Superior temporal gyrus (tissue), 1 donor: Measurements from ENCODE around the gene GORASP1.

Source experiments
- DNase-seq: peaks from one replicate; pipeline ENCODE4 v3.0.0-alpha.2; 2016; ENCODE audit errors: extremely low spot score

Gene GORASP1

DNA sequence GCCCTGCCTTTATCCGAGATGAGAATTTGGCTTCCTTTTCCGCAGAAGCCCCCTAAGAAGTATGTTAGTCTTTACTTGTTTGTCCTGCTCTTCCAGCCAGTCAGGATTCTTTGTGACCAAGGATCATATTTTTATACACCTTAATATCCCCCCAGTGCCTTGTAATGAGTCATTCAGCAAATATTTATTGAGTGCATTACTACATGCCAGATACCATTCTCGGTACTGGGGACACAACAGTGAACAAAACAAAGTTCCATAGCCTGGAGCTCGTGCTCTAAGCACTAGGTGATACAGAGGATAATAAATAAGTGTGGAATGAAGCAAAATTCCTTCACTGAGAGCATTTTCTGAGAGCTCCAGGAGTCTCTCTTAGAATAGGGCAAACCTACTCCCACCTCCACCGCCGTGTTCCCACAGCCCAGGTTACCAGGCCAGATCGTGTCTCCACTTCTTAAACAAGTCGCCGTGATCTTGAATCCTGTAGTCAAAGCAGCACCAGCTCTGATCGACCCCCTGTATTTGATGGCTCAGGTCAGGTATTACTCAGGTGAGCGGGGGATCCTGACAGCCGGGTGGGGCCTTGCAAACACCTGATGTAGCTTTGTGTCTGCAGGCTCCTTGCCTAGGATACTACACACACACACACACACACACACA lies 18.5 kb upstream of the GORASP1 start:
- no peak for DNase-seq

GRCh38 chr3:39124876-39125840 lies 17.7 kb upstream of the GORASP1 start:
- DNase-seq = no peak

DNA sequence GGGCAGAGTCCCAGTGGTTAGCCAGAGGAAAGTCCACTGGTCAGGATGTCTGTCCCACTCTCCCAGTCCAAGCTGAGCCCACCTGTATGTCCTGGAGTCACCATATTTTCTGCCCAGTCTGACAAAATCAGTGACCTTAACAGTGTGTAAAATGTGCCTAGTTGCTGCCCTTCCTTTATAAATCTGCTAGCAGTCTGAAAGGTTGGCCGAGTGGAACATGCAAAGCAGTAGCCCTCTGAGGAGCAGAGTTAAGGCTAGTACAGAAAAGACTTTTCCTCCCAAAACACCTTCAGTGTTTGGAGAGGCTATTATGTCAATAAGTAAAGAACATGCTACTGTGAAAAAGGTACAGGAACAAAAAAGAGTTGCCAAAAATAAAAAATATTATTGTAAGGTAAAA lies 15.4 kb upstream of the GORASP1 start:
- DNase-seq = no peak

DNA sequence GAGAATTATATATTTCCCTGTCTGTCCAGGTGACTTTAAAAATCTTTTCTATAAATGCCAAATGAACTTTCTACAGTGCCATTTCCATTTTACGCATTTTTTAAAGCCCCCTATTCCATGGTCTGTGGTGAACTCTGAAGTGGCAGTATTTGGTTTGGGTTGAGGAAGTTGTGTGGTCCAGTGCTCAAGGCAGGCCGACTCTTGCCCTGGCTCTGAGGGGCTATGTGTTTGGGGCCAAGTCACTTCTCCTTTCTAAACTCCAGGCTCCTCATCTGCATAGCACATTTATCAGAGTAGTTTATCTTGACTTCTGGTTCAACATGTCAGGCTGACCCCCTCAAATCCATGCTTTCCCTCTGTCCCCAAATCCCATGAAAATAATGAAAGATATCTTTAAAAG lies 14.2 kb upstream of the GORASP1 start:
- DNase-seq = no peak

GRCh38 chr3:39118931-39119660 lies 11.7 kb upstream of the GORASP1 start:
- no peak for DNase-seq

DNA sequence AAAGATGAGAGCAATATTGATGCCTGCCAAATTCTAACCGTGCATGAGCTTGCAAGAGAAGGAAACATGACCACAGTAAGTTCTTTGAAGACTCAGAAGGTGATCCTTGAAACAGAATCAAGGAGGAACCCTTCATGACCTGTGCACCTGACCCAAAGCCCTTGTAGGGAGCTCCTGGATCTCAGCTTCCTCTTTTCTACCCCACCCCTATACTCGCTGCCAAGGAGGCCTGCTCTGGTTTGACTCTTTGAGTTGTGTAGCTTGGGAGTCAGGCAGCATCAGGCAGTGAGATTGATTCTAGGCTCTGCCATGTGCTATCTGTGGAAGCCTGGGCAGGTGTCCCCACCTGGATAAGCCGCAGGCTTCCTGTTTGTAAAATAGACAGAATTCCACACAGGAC lies 10.7 kb upstream of the GORASP1 start:
- no peak for DNase-seq

DNA sequence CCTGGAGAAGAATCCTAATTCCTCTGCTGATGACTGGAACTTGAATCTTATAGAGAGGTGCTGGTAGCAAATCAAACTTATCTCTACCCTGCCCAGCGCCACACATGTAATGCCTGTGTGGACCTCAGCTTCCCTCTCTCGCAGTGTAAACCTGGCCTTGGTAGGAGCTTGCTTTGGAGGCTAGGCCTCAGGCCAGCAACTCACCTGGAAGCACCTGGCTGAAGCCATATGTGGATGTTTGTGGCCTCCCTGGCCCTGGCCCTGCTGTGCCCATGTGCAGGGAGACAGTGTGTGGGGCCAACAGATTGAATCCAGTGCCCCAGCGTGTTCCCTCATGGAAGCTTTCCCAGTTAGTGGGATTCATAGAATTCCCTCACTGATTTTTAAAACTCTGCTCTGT lies 8.4 kb upstream of the GORASP1 start:
- no peak for DNase-seq

GRCh38 chr3:39114456-39114855 lies 7.0 kb upstream of the GORASP1 start:
- DNase-seq = no peak

GRCh38 chr3:39113291-39113690 lies 5.9 kb upstream of the GORASP1 start:
- no peak for DNase-seq

GRCh38 chr3:39112535-39112934 lies 5.1 kb upstream of the GORASP1 start:
- no peak for DNase-seq

DNA sequence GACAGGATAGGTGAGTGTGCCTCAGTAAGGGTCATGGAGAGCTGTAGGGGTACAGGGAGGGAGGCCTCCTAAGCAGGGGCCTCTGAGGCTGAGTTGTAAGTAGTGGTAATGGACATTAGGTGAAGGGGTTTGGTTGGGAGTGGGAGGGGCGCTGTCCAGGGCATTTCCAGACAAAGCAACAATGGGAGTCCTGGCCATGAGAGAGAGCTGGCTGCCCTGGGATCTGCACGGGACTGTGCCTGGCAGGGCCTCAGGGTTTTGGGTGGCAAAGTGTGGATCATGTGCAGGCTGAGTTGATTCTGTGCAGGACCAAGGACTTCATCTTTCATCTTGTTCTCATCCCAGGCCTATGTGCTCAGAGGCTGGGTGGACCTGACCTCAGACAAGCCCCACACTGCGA lies 4.7 kb upstream of the GORASP1 start:
- no peak for DNase-seq

GRCh38 chr3:39110041-39110639 lies 2.7 kb upstream of the GORASP1 start:
- DNase-seq = no peak

DNA sequence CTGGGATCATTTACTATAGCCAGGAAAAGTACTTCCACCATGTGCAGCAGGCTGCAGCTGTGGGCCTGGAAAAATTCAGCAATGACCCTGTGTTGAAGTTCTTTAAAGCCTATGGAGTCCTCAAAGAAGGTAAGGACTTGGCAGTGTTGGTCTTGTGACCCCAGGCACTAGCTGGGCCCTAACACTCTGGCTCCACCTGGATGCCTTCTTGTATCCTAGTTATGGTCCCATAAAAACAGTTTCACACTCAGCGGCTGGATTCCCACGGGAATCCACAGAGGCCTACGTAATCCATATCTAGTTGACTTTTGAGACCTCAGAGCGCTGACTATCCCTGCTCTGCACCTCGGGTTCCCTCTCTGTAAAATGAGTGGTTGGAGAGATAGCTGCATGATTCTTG lies 1.7 kb upstream of the GORASP1 start:
- DNase-seq = no peak

GRCh38 chr3:39108200-39108710 lies 828 bp upstream of the GORASP1 start:
- peak; percentile 49 for DNase-seq

GRCh38 chr3:39106851-39107387 lies 508 bp downstream of the GORASP1 start:
- no peak for DNase-seq

DNA sequence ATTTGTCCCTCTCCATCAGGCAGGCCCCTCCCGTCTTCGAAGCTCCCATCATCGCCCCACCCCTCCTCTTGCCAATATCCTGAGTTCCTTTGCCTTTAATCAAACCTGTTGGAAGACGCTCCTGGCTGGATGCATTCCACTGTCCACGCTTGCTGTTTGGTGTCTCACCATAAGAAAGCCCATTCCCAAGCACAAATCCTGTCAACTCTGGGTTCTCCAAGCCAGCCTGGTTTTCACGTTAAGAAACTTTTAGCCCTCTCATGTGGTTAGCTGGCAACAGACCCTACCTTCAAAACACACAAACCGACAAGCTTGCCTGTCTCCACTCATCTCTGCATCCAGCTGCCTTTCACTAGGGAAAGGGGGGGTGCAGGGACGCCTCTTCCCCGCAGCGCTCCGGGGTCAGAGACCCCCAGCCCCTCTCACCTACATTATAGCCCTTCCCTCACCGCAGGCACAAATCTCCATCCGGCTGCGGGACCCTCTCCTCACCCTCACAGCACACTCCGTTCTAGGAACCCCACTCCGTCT lies 1.1 kb downstream of the GORASP1 start:
- DNase-seq = no peak

DNA sequence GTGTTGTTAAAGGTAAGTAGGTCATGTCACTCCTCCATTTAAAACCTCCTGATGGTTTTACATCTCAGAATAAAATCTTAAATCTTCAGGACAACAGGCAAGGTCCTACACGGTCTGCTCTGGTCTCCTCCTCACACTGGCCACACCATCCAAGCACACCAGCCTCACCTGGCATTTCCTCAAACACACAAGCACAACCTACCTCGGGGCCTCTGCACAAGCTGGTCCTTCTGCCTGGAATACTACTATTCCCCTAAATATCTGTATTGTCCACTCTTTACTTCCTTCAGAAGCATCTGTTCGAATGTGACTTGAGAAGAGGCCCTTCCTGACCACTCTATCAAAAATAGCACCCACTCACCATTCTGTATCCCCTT lies 1.8 kb downstream of the GORASP1 start:
- DNase-seq = no peak

DNA sequence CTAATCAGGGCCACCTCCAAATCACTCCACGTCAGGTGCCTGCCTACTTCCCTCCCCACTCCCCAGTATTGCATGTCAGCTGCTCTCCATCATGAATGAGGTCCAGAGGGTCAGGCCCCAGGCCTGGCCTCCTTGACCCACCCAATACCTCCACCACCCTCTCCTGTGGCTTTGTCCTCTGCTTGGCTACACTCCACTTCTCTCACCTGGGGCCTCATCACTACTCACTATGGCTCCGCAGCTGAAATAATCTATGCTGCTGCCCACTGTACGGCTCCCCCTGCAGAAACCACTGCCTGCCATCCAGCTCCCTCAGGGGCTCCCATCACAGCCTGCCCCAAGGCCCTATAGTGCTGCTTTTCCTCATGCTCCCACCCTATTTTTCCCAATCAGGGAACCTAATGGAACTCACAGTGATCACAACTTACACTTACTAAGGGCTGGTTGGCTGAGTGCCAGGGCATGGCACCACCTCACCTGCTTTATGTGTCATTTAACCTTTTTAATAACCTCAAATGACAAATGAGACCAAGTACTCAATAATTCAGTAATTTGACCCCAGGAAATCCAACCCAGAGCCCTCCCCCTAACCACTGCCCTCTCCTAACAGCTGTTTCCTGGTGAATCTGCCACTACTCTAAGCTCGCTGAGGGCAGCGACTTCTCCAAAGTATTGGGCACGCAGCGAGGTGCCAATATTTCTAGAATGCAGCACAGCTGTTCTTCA lies 2.3 kb downstream of the GORASP1 start:
- DNase-seq = no peak

GRCh38 chr3:39103791-39104552 lies 3.5 kb downstream of the GORASP1 start:
- DNase-seq = no peak

DNA sequence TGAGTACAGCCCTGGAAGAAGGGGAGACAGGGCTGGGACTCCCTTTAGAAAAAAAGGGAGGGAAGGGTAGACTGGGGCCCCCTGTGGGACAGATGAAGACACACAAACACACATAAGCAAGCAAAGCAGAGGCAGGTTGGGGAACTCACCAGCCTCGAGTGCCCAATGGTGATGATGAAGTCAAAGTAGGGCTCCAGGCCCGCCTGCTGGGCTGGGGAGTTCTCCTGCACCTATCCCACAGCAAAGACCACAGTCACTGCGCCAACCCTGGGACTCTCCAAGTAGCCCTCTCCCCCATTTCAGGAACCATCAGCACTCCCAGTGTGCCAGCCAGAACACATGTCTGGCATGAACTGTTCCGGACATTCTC lies 4.1 kb downstream of the GORASP1 start:
- no peak for DNase-seq
